ENCODE results near the gene FHOD1.

The FHOD1 gene

GRCh38 chr16:67278773-67279295, 31.6 kb upstream of the FHOD1 start (continued):
- TF ChIP-seq YY1 (tag by site-specific recombination; IDR thresholded peaks at IDR 0.05) (no peak), ZNF544 (tag by site-specific recombination; IDR thresholded peaks at IDR 0.05) (no peak), ZNF777 (tag by site-specific recombination; IDR thresholded peaks at IDR 0.05; ENCODE audit: borderline replicate concordance) (no peak; the same call in 1 of the 2 replicates), PRDM2 (tag by site-specific recombination; IDR thresholded peaks at IDR 0.05; ENCODE audit: borderline replicate concordance) (0 out of 2 replicates have a peak, but pooled peaks have one; percentile 54), ZFP69B (tag by site-specific recombination; IDR thresholded peaks at IDR 0.05) (no peak), PBX3 (CRISPR knock-in tag; IDR thresholded peaks at IDR 0.05) (no peak; the same call in 1 of the 2 replicates), ZNF792 (tag by site-specific recombination; IDR thresholded peaks at IDR 0.05) (no peak), MZF1 (tag by site-specific recombination; IDR thresholded peaks at IDR 0.05; ENCODE audit: borderline replicate concordance) (no peak), ZNF341 (tag by site-specific recombination; IDR thresholded peaks at IDR 0.05; ENCODE audit: low read depth) (peak; percentile 69), ZSCAN18 (tag by site-specific recombination; IDR thresholded peaks at IDR 0.05) (no peak), ZNF423 (tag by site-specific recombination; IDR thresholded peaks at IDR 0.05) (0 out of 2 replicates have a peak, but pooled peaks have one; percentile 13), ZNF530 (tag by site-specific recombination; IDR thresholded peaks at IDR 0.05; ENCODE audit: low read depth) (no peak), GFI1B (tag by site-specific recombination; IDR thresholded peaks at IDR 0.05) (no peak), ZNF10 (tag by site-specific recombination; IDR thresholded peaks at IDR 0.05) (no peak), ZNF174 (tag by site-specific recombination; IDR thresholded peaks at IDR 0.05) (no peak), ZNF623 (tag by site-specific recombination; IDR thresholded peaks at IDR 0.05) (peak; percentile 10; the same call in 1 of the 2 replicates), ZNF791 (tag by site-specific recombination; IDR thresholded peaks at IDR 0.05) (no peak), YY2 (tag by site-specific recombination; IDR thresholded peaks at IDR 0.05) (0 out of 2 replicates have a peak, but pooled peaks have one; percentile 29), ZNF292 (tag by site-specific recombination; IDR thresholded peaks at IDR 0.05; ENCODE audit: borderline replicate concordance, low read depth) (no peak), ZNF473 (tag by site-specific recombination; IDR thresholded peaks at IDR 0.05) (no peak)
- TF ChIP-seq, protein P1, sequence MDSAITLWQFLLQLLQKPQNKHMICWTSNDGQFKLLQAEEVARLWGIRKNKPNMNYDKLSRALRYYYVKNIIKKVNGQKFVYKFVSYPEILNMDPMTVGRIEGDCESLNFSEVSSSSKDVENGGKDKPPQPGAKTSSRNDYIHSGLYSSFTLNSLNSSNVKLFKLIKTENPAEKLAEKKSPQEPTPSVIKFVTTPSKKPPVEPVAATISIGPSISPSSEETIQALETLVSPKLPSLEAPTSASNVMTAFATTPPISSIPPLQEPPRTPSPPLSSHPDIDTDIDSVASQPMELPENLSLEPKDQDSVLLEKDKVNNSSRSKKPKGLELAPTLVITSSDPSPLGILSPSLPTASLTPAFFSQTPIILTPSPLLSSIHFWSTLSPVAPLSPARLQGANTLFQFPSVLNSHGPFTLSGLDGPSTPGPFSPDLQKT (IDR thresholded peaks at IDR 0.05; ENCODE audit: borderline replicate concordance, low read depth, low read length): no peak
- TF ChIP-seq, protein P2, sequence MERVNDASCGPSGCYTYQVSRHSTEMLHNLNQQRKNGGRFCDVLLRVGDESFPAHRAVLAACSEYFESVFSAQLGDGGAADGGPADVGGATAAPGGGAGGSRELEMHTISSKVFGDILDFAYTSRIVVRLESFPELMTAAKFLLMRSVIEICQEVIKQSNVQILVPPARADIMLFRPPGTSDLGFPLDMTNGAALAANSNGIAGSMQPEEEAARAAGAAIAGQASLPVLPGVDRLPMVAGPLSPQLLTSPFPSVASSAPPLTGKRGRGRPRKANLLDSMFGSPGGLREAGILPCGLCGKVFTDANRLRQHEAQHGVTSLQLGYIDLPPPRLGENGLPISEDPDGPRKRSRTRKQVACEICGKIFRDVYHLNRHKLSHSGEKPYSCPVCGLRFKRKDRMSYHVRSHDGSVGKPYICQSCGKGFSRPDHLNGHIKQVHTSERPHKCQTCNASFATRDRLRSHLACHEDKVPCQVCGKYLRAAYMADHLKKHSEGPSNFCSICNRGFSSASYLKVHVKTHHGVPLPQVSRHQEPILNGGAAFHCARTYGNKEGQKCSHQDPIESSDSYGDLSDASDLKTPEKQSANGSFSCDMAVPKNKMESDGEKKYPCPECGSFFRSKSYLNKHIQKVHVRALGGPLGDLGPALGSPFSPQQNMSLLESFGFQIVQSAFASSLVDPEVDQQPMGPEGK (tag by site-specific recombination; IDR thresholded peaks at IDR 0.05): peak; percentile 86
- TF ChIP-seq, protein P3, sequence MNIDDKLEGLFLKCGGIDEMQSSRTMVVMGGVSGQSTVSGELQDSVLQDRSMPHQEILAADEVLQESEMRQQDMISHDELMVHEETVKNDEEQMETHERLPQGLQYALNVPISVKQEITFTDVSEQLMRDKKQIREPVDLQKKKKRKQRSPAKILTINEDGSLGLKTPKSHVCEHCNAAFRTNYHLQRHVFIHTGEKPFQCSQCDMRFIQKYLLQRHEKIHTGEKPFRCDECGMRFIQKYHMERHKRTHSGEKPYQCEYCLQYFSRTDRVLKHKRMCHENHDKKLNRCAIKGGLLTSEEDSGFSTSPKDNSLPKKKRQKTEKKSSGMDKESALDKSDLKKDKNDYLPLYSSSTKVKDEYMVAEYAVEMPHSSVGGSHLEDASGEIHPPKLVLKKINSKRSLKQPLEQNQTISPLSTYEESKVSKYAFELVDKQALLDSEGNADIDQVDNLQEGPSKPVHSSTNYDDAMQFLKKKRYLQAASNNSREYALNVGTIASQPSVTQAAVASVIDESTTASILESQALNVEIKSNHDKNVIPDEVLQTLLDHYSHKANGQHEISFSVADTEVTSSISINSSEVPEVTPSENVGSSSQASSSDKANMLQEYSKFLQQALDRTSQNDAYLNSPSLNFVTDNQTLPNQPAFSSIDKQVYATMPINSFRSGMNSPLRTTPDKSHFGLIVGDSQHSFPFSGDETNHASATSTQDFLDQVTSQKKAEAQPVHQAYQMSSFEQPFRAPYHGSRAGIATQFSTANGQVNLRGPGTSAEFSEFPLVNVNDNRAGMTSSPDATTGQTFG (tag by site-specific recombination; IDR thresholded peaks at IDR 0.05; ENCODE audit: borderline replicate concordance): no peak
- TF ChIP-seq, protein P4, sequence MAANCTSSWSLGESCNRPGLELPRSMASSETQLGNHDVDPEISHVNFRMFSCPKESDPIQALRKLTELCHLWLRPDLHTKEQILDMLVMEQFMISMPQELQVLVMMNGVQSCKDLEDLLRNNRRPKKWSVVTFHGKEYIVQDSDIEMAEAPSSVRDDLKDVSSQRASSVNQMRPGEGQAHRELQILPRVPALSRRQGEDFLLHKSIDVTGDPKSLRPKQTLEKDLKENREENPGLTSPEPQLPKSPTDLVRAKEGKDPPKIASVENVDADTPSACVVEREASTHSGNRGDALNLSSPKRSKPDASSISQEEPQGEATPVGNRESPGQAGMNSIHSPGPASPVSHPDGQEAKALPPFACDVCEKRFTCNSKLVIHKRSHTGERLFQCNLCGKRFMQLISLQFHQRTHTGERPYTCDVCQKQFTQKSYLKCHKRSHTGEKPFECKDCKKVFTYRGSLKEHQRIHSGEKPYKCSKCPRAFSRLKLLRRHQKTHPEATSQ (tag by site-specific recombination; IDR thresholded peaks at IDR 0.05): no peak

Measured in HEK293 (cell line).